Measurements from ENCODE around the gene CIZ1.

The CIZ1 gene

DNA sequence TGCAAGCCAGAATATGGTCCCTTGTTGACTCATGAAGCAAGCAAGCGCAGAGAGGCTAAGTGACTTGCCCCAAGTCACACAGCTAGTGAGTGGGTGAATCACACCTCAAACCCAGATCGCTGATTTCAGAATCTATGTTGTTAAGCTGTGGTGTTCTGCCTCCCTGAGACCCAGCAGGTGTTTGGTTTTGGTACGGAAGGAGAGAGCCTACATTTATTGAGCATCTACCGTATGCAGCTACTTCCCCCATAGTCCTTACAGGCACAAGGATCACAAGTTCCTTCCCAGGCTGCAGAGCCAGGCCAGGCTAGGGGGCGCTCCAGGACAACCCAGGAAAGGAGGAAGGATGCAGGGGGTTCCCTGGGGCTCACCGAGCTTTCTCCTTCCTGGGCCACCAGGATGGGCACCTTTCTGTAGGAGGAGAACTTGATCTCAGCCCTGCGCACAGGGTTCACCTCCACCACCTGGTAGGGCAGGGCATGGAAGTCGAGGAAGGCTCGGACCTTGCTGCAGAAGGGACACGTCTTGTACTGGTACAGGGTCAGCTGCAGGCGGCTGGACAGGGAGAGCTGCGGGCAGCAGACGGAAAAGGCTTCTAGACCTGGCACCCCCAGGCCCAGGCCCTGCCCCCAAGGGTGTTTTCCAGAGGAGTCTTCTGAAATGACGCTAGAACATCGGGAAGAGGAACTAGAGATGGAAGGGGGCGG, 66.3 kb downstream of the CIZ1 start:
- DNase-seq (ENCODE audit: low spot score) = peak; percentile 61

DNA sequence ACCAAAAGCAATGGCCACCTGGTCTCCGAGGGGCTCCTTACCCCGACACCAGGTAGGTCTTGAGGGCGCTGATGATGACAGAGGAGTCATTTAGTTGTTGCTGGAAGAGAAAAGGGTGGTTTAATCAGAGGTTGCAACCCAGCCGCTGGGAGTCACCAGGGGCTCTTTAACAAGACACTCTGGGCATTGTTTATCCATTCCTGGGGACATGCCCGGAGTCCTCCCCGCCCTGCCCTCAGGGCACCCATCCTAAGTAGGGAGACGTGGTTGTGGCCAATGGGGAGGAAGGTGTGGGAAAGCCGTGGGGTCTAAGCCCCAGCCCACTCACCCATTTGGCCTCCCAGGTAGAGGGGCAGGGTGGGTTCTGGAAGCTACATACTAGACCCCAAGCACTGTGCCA, 66.9 kb downstream of the CIZ1 start:
- no peak for DNase-seq (ENCODE audit: low spot score)

GRCh38 chr9:128123451-128124080, 67.8 kb downstream of the CIZ1 start:
- DNase-seq (ENCODE audit: low spot score) = no peak

GRCh38 chr9:128122809-128123175, 68.6 kb downstream of the CIZ1 start:
- DNase-seq (ENCODE audit: low spot score) = no peak

DNA sequence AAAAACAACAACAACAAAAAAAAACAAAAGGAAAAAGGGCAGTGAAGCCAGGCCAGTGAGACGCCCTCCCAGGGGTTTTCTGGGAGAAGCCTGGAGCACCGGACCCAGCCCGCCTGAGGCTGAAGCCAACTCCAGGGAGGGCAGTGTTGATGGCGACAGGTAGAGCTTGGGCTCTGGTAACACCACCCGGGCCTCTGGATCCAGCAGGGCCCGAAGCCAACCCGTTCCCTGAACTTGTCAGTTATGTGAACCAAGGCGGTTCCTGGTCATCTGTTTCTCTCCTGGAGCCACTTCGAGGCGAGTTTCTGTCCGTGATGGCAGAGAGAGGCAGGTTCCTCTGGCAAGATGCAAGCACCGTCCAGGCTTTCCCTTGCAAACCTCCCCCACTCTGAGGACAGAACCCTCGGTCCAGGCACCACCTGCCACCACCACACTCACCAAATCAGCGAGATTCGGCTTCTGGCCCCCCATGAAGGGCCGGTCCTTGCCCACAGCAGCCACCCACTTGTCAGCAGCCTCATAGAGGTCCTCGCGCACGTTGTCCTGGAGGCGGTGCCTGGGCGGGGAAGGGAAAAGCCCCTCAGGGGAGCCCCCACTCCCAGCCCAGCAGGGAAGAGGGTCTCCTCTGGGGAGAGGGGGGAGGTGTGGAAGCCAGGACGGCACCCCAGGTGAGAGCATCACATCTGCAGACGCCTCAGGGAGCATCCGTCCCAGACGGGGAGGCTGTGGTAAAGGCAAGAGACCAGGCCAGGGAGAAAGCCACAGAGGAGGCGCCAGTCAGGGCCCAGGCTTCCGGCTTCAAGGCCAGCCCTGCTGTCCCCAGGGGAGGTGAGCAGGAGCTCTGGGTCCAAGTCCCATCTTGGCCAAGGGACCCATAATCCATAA, 69.2 kb downstream of the CIZ1 start:
- DNase-seq (ENCODE audit: low spot score) = no peak

- DNase-seq (ENCODE audit: low spot score) = no peak
Measured at GRCh38 chr9:128121466-128121810, 69.9 kb downstream of the CIZ1 start.

- no peak for DNase-seq (ENCODE audit: low spot score)
Measured at GRCh38 chr9:128120741-128121465, 70.5 kb downstream of the CIZ1 start.

- DNase-seq (ENCODE audit: low spot score) = no peak
Measured at GRCh38 chr9:128120061-128120740, 71.2 kb downstream of the CIZ1 start.

- no peak for DNase-seq (ENCODE audit: low spot score)
Measured at GRCh38 chr9:128118971-128119665, 72.3 kb downstream of the CIZ1 start.

- DNase-seq (ENCODE audit: low spot score) = no peak
Measured at GRCh38 chr9:128118472-128118857, 72.9 kb downstream of the CIZ1 start.

DNA sequence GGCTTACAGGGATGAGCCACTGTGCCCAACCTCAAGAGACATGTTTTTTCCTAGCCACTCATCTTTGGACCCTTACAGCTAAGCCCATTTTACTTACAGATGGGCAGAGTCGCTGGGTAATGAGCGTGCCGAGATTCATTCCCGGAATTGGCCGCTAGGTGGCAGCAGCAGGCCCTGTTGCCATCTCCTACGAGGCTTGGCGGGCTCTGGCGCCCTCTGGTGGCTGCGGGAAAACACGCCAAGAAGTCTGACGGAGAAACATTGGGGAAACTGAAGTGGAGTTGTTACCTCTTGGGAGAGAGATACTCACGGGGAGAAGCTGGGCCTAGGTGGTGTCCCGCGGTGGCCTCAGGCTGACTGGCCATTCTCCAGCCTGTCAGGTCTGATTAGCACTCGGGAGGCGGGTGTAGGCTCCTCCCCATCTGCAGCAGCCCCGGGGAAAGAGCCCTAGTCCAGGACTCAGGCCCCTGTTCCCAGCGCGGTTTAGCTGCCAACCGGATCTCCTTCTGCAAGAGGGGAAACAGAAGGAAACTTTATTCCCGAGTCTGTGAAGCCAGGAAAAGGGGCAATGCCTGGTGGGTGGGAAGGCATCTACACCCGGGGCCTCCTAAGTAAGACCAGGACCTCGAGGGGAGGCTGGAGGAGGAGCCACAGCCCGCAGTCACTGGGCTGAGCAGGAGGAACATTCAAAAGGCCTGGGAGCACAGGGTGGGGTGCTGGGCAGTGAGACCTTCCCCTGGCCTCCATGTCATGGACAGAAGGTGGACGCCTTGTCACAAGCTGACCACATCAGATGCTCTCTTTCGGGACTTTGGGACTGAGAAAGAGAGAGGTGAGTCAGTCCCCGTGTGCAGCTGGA, 73.5 kb downstream of the CIZ1 start:
- DNase-seq (ENCODE audit: low spot score) = peak; percentile 90

DNA sequence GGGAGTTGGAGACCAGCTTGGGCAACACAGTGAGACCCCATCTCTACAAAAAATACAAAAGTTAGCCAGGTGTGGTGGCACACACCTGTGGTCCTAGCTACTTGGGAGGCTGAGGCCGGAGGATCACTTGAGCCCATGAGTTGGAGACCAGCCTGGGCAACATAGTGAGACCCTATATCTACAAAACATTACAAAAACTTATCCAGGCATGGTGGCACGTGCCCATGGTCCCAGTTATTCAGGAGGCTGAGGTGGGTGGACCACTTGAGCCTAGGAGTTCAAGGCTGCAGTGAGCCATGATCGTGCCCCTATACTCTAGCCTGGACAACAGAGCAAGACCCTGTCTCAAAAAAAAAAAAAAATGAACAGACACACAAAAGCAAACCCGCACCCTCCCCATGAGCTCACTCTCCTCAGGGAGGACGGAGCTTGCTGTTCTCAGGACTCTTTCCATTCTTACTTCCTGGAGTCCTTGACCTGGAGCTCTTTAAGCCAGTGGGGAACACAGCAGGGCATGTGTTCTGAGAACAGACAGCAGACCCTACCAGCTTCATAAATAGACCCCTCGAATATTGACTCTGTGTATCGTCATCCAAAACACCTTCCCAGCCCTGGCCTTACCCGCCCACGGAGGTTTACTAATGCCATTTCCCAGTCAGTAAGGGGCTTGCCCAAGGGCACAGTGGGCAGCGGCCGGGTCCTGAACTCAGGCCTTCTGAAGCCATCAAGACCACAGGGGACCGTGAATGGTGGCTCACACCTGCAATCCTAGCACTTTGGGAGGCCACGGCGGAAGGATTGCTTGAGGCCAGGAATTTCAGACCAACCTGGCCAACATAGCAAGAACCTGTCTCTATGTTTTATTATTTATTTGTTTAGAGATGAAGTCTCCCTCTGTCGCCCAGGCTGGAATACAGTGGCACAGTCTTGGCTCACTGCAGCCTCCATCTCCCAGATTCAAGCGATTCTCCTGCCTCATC, 75.0 kb downstream of the CIZ1 start:
- no peak for DNase-seq (ENCODE audit: low spot score)
